Right ventricle myocardium inferior (tissue), 1 donor: Measurements from ENCODE around the gene F2RL3. TPM values are rescaled to one million over a fixed set of nuclear protein-coding genes. Genes with fewer than 3 reads are reported as not detected.
"Not testable (repeated sequence)": the region's sequence is repeated elsewhere in the genome, so short reads cannot be mapped to it uniquely, and the experiment has no call there.

Experiments used
- ATAC-seq: fragments of 200-7000 bp; cut with Tn5 transposase; one replicate; pipeline ENCODE4 v1.9.1; 2020; ENCODE audit warnings: mild to moderate bottlenecking, moderate library complexity
- DNase-seq: peaks from one replicate; pipeline ENCODE4 v3.0.0; 2021; ENCODE audit errors: missing footprints
- intact Hi-C: fragments of 100-400 bp; cut with DNase I; formaldehyde crosslinking; loops from one replicate; pipeline ENCODE4 v1.11.0; 2022
- total RNA-seq: library from RNA; stranded (reverse); fragmentation: NEBNext Ultra II Directional; extraction: Animal tissue kit (Norgen Biotek cat#: 25700); gene quantifications from one replicate; pipeline ENCODE4 v1.2.1, GENCODE V29; 2021
- donor health status: DM: no; HTN: yes; CAD: no; lungs with severe emphysema.

The F2RL3 gene
- total RNA-seq, 1 donor from 2014 or later: 0.27 TPM

DNA sequence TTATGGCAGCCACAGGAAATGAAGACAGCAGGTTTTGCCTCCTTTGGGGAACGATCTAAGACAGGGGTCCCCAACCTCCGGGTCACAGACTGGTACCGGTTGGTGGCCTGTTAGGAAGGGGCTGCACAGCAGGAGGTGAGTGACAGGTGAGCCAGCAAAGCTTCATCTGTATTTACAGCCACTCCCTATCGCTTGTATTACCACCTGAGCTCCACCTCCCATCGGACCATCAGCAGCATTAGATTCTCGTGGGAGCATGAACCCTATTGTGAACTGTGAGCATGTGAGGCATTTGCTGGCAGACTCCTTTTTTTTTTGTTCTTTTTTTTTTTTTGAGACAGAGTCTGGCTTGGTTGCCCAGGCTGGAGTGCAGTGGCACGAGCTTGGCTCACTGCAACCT, 22.2 kb downstream of the F2RL3 start:
- DNase-seq (no peak), ATAC-seq (no peak)
- intact Hi-C loops: no loop called here

DNA sequence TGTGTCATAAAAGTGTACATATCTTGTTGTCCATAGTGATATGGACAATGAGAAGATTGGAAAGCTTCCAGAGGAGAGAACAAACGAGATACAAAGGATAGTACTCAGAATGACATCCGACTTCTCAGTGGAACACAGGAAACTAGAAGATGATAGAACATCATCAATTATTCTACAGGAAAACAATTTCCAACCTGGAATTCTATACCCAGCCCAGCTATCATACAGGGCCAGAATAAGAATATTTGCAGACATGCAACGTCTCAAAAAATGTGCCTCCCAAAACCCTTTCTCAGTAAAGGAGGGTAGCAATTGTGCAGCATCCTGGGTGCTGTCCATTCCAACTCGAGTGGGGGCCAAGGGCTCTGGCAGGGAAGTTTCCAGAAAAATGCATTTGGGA, 24.0 kb downstream of the F2RL3 start:
- ATAC-seq (no peak), DNase-seq (no peak)
- intact Hi-C loops: no loop called here

DNA sequence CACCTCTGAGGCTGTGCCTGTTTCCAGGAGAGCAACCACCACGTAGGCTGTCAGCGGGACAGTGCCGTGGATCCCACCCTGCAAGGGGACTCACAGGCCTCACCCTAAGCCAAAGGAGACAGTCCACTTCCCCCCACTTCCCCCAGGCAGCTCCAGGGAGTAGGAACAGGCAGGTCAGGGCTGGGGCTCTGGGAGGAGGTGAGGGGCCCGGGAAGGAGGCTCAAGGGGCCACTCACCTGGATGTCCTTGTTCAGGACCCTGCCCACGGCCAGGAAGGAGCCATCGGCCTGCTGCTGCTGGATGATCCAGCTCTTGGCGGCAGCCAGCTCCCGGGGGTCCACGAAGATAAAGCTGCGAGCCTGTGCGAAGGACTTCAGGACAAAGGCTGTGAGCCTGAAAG, 25.6 kb downstream of the F2RL3 start:
- intact Hi-C loops: no loop called here
- ATAC-seq: no peak
- DNase-seq: no peak

DNA sequence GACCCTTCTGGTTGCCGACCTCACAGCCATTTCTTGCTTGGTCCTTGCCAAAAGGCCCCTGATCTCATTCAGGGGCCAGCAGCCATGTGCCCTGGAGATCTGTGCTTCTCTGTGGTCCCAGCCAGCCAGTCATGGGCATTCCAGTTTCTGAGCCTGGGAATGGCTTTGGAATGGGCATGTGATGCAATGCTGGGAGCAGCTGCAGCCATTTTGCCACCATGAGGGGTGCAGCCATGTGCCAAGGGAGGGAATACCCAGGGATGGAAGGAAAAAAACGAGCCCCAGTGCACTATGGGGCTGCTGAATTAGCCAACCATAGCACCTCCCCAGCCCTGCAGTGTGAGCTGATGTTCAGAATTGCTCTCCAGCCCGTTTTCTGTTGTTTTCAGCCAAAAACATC, 26.3 kb downstream of the F2RL3 start:
- intact Hi-C loops: no loop called here
- ATAC-seq: no peak
- no peak for DNase-seq

DNA sequence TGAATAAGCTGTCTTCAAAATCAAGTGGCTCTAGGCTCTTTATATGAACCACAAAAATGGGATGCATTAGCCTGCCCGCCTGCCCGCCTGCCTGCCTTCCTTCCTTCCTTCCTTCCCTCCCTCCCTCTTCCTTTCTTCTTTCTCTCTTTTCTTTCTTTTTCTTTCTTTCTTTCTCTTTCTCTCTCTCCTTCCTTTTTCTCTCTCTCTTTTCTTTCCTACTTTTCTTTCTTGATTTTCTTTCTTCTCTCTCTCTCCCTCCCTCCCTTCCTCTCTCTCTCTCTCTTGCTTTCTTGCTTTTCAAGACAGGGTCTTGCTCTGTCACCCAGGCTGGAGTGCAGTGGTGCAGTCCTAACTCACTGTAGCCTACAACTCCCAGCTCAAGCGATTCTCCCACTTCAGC, 26.9 kb downstream of the F2RL3 start:
- intact Hi-C loops: no loop called here
- ATAC-seq (no peak), DNase-seq (no peak)

DNA sequence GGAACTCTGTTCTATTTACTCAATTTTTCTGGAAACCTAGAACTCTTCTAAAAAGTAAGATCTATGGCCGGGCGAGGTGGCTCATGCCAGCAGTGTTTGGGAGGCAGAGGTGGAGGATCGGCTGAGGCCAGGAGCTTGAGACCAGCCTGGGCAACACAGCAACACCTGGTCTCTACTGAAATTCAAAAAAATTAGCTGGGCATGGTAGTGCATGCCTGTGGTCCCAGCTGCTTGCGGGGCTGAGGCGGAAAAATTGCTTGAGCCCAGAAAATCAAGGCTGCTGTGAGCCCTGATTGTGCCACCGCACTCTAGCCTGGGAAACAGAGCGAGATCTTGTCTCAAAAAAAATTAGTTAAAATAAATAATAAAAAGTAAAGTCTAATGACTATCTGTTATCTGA, 28.6 kb downstream of the F2RL3 start:
- intact Hi-C loops: no loop called here
- ATAC-seq: no peak
- no peak for DNase-seq

DNA sequence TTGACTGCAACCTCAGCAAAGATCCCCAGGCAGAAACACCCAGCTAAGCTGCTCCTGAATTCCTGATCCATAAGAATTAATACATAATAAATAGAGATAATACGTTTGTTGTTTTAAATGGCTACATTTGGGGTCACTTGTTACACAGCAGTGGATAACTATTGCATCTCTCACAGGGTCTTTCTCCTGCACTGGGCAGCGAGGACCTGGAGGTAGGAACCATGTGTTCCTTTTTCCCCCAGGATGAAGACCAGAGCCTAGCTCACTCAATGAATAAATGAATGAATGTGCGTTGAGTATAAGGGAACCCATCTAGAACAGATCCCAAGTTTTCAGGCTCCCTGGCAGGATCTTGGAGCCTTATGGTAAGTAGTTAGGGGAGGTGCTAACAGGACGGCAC, 30.7 kb downstream of the F2RL3 start:
- intact Hi-C loops: no loop called here
- DNase-seq (no peak), ATAC-seq (no peak)

DNA sequence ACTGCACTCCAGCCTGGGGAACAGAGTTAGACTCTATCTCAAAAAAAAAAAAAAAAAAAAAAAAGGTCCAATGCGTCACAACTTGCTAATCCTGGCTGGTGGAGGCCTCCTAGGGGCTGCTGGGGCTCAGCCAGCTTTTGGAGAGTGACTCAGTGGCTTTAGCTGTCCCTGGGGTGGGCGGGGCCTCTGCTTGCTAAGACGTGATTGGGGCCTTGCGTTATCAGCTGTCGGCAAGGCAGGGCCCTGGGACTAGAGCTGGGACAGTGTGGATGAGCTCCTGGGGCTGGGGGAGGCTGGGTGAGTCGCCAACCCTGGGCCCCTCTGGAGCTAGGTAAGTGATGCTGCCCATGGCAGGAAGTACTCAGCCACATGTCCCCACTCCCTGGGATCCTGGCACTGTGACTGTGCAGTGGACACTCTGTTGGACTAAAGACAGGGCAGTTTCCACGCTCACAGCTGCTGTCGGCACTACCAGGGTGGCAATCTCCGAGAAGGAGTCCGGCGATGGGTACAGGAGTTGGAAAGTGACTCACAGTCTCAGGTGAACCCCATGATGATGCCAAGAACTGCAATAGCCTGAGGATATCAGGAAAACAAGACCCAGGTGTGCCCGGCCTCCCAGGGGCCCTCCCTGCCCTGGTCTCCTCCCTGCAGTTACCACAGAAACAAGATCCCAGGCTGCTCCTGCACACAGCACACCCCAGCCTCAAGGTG, 32.2 kb downstream of the F2RL3 start:
- ATAC-seq: no peak
- intact Hi-C loops: no loop called here
- DNase-seq: no peak

DNA sequence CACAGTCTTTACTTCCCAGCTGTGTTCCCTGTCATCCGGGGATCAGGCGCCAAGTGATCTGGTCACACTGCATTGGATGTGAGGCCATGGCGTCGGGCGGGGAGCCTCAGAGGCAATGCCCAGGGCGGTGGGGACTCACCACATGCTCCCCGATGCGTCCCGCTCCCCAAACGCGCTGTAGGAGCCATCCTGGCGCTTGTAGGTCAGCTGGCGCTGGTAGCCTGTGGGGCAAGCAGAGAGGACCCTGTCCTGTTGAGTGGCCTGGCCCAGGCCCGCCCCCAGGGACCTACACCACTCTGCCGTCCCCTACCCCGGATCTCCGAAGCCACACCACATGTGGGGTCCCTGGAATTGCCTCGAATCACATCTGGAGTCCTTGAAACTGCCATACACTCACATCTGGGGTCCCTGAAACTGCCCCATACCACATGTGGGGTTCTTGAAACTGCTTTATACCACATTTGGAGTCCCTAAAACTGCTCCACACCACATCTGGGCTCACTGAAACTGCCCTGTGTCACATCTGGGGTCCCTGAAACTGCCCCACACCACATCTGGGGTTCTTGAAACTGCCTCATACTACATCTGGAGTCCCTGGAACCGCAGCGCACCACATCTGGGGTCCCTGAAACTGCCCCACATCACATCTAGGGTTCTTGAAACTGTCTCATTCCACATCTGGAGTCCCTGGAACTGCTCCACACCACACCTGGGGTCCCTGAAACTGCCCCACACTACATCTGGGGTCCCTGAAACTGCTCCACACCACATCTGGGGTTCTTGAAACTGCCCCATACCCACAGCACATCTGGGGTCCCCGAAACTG, 33.2 kb downstream of the F2RL3 start:
- DNase-seq (no peak), ATAC-seq (no peak)
- intact Hi-C loops: no loop called here

DNA sequence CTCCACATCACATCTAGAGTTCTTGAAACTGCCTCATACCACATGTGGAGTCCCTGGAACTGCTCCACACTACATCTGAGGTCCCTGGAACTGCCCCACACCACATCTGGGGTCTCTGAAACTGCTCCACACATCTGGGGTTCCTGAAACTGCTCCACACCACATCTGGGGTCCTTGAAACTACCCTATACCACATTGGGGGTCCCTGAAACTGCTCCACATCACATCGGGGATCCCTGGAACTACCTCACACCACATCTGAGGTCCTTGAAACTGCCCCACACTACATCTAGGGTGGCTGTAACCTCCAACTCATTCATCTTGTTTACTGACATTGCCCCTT, 33.8 kb downstream of the F2RL3 start:
- no peak for DNase-seq
- ATAC-seq: no peak
- intact Hi-C loops: no loop called here

DNA sequence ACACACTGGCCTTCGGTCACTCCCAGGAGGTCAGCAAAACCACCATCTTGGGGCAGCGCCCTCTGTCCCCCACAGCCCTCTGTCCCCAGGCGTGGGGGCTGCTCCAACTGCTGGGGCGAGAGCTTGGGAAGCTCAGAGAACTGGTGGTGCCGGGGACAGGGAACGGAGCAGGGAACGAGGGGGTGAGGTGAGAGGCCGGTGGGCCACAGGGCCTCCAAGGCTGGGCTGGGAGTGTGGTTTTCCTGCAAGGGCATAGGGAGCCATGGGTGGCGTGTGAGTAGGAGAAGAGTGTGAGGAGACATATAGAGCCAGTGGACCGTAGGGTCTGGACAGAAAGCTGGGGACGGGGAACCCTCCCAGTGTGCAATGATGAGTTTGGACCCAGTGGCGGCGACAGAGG, 34.1 kb downstream of the F2RL3 start:
- intact Hi-C loops: no loop called here
- ATAC-seq: no peak
- DNase-seq: no peak

DNA sequence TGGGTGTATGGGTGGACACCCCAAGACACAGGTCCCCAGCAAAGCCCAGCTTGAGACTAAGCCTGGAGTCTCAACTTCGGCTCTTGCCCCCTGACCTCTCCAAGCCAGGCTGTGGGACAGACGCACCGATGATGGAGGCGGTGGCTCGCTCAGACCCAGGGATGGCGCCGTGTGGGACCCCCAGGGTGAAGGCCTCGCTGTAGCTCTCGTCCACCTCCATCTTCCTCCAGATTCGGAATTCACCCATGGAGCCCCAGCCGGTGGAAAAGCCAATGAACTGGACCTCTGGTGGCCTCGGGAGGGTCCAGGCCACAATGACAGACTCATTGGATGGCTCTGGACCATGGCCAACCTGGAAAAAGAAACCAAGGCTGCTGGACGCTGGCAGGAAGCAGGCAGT, 39.1 kb downstream of the F2RL3 start:
- no peak for DNase-seq
- no peak for ATAC-seq
- intact Hi-C loops: no loop called here

DNA sequence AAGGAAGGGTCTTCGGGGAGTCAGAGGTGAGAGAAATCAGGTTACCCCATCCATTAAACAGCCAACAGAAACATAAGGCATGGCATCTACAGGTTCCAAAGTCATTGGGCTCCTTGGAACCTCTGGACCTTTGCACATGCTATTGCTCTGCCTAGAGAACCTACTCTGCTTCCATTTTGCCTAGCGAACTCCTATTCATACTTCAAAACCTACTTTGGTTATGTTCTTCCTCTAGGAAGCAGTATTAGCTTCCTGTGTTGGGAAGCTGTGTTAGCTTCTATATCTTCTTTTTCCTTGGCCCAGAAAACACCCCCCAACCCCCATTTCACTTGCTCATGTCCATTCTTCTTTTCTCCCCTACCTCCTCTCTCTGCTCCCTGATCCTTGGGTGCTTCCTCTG, 39.6 kb downstream of the F2RL3 start:
- no peak for ATAC-seq
- intact Hi-C loops: no loop called here
- DNase-seq: no peak

DNA sequence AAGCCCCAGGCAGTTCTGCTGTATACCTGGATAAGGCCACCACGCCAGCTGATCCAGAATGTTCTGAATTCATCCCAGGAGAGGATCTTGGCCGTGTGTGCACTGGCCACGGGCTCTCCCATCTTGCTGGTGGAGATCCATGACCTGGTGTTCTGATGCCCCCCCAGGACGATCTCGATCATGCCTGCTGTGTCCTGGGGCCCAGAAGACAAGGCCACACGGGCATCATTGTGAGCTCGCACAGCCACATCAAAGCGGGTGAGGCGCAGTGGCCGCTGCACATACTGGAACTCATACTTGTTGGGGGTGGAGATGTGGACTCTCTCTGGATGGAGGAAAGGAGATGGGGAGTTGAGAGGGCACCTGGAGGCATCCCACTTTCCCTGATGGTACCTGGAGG, 40.1 kb downstream of the F2RL3 start:
- intact Hi-C loops: no loop called here
- DNase-seq: no peak
- no peak for ATAC-seq

DNA sequence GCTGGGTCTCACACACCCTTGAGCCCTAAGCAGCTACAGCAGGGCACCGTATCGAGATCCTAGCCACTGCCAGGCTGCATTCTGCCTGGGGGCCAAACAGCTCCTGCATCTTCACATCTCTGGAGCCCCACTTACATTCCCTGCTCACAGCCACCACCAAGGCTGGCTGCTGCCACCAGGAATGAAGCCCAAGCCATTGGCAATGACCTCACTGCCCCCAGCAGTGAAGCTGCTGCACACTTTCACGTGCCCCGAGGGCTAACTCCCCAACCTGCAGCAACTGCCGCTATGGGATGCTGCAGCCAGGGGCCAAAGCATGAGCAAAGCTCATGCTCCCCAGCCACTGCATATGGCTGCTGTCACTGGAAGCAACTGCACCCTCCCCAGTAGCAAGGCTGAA, 42.0 kb downstream of the F2RL3 start:
- intact Hi-C loops: no loop called here
- ATAC-seq: no peak

DNA sequence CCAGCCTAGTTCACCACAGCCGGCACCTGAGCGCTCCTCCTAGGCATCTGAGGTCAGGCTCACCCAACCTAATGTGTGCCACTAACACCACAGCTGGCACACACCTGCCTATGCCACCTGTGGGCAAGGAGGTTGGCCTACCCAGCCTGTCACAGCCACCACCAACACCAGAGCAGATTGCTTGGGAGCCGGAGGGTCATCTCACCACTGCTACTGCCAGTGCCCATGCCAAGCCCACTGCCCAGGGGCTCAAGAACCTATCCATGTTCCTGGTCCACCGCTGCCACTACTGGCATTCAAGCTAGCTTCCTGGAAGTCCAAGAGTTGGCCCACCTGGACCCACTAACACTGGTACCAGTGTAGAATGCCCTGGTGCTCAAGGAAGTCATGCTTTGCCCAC, 42.5 kb downstream of the F2RL3 start:
- intact Hi-C loops: no loop called here
- DNase-seq: no peak
- ATAC-seq: no peak

More for the DNA sequence above, 42.0 kb downstream of the F2RL3 start:
- no peak for DNase-seq

DNA sequence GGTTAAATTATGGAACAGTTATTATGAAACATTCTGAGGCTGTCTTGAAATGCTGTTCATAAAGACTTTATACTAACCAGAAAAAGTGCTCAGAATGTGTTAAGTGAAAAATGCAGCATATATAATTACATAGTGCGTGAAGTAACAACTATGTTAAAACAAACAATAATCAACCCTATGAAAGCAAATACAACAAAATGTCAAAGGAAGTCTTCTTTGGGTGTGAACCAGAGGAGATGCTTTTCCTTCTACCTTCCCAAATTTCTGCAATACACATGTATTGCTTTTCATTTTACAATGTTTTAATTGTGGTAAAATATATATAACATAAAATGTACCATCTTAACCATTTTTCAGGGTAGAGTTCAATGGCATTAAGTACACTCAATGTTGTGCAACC, 45.7 kb downstream of the F2RL3 start:
- intact Hi-C loops: no loop called here
- DNase-seq (no peak), ATAC-seq (no peak)

DNA sequence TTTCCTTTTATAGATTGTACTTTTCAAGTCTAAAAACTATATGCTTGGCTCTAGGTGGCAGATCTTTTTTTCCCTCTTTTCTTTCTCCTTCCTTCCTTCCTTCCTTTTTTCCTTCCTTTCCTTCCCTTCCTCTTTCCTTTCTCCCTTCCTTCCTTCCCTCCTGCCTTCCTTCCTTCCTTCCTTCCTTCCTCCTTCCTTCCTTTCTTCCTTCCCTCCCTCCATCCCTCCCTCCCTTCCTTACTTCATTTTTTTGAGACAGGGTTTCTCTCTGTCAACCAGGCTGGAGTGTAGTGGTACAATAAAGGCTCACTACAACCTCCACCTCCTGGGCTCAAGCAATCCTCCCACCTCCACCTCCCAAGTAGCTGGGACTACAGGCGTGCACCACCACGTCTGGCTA, 48.1 kb downstream of the F2RL3 start:
- DNase-seq (no peak), ATAC-seq (no peak)
- intact Hi-C loops: no loop called here

DNA sequence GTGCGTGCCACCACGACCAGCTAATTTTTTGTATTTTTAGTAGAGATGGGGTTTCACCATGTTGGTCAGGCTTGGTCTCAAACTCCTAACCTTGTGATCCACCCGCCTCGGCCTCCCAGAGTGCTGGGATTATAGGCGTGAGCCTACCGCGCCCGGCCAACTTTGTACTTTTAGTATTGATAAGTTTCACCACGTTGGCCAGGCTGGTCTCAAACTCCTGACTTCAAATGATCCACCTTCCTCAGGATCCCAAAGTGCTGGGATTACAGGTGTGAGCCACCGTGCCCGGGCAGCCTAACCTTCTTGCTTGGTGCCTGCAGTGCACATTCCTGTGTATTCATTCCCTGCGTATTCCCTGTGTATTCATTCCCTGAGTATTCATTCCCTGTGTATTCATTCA, 49.0 kb downstream of the F2RL3 start:
- DNase-seq, ATAC-seq, intact Hi-C loops: not testable (repeated sequence)

DNA sequence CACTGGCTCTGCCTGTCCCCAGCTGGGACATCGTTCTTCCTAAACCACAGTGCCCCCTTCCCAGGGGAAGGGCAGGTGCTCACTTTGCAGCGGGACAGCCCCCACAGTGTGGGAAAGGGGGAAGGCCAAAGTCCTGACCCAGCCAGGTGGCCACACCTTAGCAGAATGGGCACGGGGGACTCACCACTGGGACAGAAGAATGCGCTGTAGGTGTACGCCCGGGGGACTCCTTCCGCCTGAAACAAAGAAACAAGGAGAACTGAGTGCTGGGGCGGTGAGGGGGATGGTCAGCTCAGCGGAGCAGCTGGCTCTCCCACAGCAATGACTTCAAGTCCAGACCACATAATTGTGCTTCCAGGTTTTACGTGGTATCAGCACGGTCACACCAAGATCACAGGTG, 49.4 kb downstream of the F2RL3 start:
- intact Hi-C loops: no loop called here
- no peak for DNase-seq
- ATAC-seq: no peak

DNA sequence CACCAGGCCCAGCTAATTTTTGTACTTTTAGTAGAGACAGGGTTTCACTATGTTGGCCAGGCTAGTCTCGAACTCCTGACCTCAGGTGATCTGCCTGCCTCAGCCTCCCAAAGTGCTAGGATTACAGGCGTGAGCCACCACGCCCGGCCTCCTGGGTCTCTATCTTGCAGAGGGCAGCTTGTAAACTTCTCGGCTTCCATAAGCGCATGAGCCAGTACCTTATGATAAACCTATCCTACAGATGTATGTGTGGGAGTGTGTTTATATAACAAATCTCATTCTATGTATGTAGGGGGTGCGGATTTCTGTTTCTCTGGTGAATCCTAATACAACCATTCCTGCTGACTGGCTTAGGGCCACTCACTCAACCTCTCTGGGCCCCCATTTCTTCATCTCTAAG, 51.3 kb downstream of the F2RL3 start:
- DNase-seq, ATAC-seq, intact Hi-C loops: not testable (repeated sequence)
